Camera-type eye (tissue), 1 donor: ENCODE data around the gene PTK7. TPM values are rescaled to one million over a fixed set of nuclear protein-coding genes. Genes with fewer than 3 reads are reported as not detected.

Source experiments
- total RNA-seq: library from RNA; depleted of rRNA; stranded (reverse); fragments of >200 nt; gene quantifications from one replicate; pipeline ENCODE4 v1.2.3, GENCODE V29; 2014

Gene PTK7
- total RNA-seq, result 76.4 TPM

GRCh38 chr6:43075670-43076463 lies at the start of gene PTK7:
Gene PTK7 (plus strand): TSS chr6:43076314. CDS start chr6:43076489, 175 bp downstream.

DNA sequence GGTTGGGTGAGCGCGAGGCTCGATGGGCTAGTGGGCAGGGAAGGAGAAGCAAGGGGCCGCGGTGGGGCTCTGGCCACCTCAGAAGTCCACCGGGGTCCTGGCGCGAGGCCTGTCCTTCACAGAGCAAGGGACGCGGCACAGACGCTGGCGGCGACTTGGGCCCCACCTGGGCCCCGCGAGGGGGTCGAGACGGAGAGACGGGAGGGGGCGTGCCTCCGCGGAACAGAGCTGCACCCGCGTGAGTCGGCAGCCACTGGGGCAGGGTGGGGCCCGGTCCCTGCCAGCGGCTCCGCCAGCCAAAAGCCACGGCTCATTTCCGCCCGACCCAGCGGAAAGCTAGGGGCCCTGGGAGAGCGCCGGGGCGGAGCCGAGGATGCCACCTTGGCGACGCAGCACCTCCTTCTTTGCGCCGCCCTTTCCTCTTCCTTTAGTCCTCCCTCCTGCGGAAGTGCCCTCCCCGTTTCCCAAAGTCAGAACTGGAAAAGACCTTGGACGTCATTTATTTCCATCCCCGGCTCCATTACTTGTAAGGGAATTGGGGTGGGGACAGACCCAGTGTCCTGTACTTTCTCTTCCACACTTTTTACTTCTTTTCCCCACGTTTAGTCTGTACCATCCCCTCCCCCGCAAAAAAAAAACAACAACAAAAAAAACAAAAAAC lies 22.4 kb upstream of the PTK7 start, which contains the start of gene CUL7:
TSS of gene CUL7 (minus strand) at position 307 of the 661 bp plus-strand sequence. CDS start 1,063 bp downstream, outside the sequence.

GRCh38 chr6:43059168-43060033 lies 16.7 kb upstream of the PTK7 start, which contains the start of the genes KLC4 and MRPL2:
Gene KLC4 (plus strand): TSS chr6:43059631. CDS start chr6:43061336, 1,705 bp downstream.
Gene MRPL2 (minus strand): TSS chr6:43059434. CDS start chr6:43059381, 53 bp downstream.

GRCh38 chr6:43170931-43171706 lies 95.0 kb downstream of the PTK7 start, which contains the start of gene SRF:
Gene SRF (plus strand): TSS chr6:43171269. CDS start chr6:43171657, 388 bp downstream.

GRCh38 chr6:43181942-43182860 lies 106.1 kb downstream of the PTK7 start, which contains the start of gene CUL9:
Gene CUL9 (plus strand): TSS chr6:43182196. CDS start chr6:43184311, 2,115 bp downstream.

Other genes with a start within 250 kb of the PTK7 start
- 115 TPM for gene RPL7L1, start 196.7 kb upstream of the PTK7 start, total RNA-seq
- gene PTCRA, start 160.3 kb upstream of the PTK7 start, total RNA-seq, result not detected
- gene CNPY3, start 146.8 kb upstream of the PTK7 start, total RNA-seq, result 39.6 TPM
- gene GNMT, start 115.6 kb upstream of the PTK7 start, total RNA-seq, result not detected
- 29.6 TPM for gene PEX6, start 97.1 kb upstream of the PTK7 start, total RNA-seq
- 31.1 TPM for gene PPP2R5D, start 91.7 kb upstream of the PTK7 start, total RNA-seq
- gene MEA1, start 62.4 kb upstream of the PTK7 start, total RNA-seq, result 37.6 TPM
- gene KLHDC3, start 62.1 kb upstream of the PTK7 start, total RNA-seq, result 128 TPM
- 44.5 TPM for gene RRP36, start 54.7 kb upstream of the PTK7 start, total RNA-seq
- 33.0 TPM for gene CUL7, start 22.5 kb upstream of the PTK7 start, total RNA-seq
- 17.3 TPM for gene MRPL2, start 16.9 kb upstream of the PTK7 start, total RNA-seq
- 63.3 TPM for gene KLC4, start 16.7 kb upstream of the PTK7 start, total RNA-seq
- gene SRF, start 95.0 kb downstream of the PTK7 start, total RNA-seq, result 17.2 TPM
- 45.0 TPM for gene CUL9, start 105.9 kb downstream of the PTK7 start, total RNA-seq
- gene DNPH1, start 153.2 kb downstream of the PTK7 start, total RNA-seq, result 34.7 TPM
- 4.6 TPM for gene TTBK1, start 167.2 kb downstream of the PTK7 start, total RNA-seq
- gene SLC22A7, start 221.9 kb downstream of the PTK7 start, total RNA-seq, result not detected
- gene CRIP3, start 232.5 kb downstream of the PTK7 start, total RNA-seq, result not detected